HepG2 (cell line): Measurements from ENCODE around the gene L2HGDH. TPM values are rescaled to one million over a fixed set of nuclear protein-coding genes. Genes with fewer than 3 reads are reported as not detected.

Source experiments
- ARNTL ChIP-seq: sonication (generic); formaldehyde crosslinking; IDR thresholded peaks from 2 replicates; pipeline ENCODE4 v1.4.0; 2020; ENCODE audit warnings: mild to moderate bottlenecking, missing genetic modification reagents
- GATAD1 ChIP-seq: IDR thresholded peaks from 2 replicates; pipeline ENCODE4 v1.6.1; 2016; ENCODE audit warnings: missing genetic modification reagents, missing compliant biosample characterization
- HINFP ChIP-seq: sonication (generic); formaldehyde crosslinking; IDR thresholded peaks from 2 replicates; pipeline ENCODE4 v1.4.0; 2020; ENCODE audit warnings: low read depth, mild to moderate bottlenecking, missing genetic modification reagents
- HOXD1 ChIP-seq: sonication (generic); formaldehyde crosslinking; IDR thresholded peaks from 2 replicates; pipeline ENCODE4 v1.5.0; 2020; ENCODE audit warnings: missing genetic modification reagents
- LCORL ChIP-seq, 2 experiments: fragments of 450-650 bp in 1 of 2; sonication (generic) in 1 of 2; formaldehyde crosslinking in 1 of 2; IDR thresholded peaks; 2 replicates each; pipeline versions ENCODE4 v1.5.0 to v1.6.1; 2017 to 2020; ENCODE audit warnings: antibody characterized with exemption in 1 of 2, missing genetic modification reagents in 1 of 2
- POGK ChIP-seq: sonication (generic); formaldehyde crosslinking; conservative IDR thresholded peaks from 2 replicates; pipeline ENCODE4 v1.8.0; 2022; ENCODE audit warnings: mild to moderate bottlenecking, moderate library complexity, missing genetic modification reagents
- PPARG ChIP-seq: conservative IDR thresholded peaks from 2 replicates; pipeline ENCODE4 v1.6.1; 2016; ENCODE audit warnings: missing biosample characterization, missing genetic modification reagents
- RCOR2 ChIP-seq: IDR thresholded peaks from 2 replicates; pipeline ENCODE4 v1.6.1; 2016; ENCODE audit warnings: missing biosample characterization, missing genetic modification reagents
- RFXAP ChIP-seq: sonication (generic); formaldehyde crosslinking; IDR thresholded peaks from 2 replicates; pipeline ENCODE4 v1.4.0; 2020; ENCODE audit warnings: missing genetic modification reagents, borderline replicate concordance
- SIN3B ChIP-seq: fragments of 150-350 bp; IDR thresholded peaks from 2 replicates; pipeline ENCODE4 v1.6.1; 2014; ENCODE audit warnings: low read length
- SKI ChIP-seq: fragments of 450-650 bp; IDR thresholded peaks from one replicate; pipeline ENCODE4 v1.6.1; 2018; ENCODE audit warnings: mild to moderate bottlenecking; ENCODE audit not compliant: partially characterized antibody
- SOX13 ChIP-seq, 3 experiments: fragments of 450-650 bp in 1 of 3; sonication (generic) in 1 of 3; formaldehyde crosslinking in 1 of 3; IDR thresholded peaks in 2 of 3; conservative IDR thresholded peaks in 1 of 3; 2 replicates each; pipeline versions ENCODE4 v1.5.0 to v1.6.1; 2016 to 2020; ENCODE audit warnings: antibody characterized with exemption in 1 of 3, mild to moderate bottlenecking in 1 of 3, missing compliant biosample characterization in 1 of 3, missing genetic modification reagents in 1 of 3, moderate library complexity in 1 of 3
- SSRP1 ChIP-seq: IDR thresholded peaks from 2 replicates; pipeline ENCODE4 v1.6.1; 2016; ENCODE audit warnings: control low read depth
- TBL1XR1 ChIP-seq: fragments of 150-350 bp; IDR thresholded peaks from 2 replicates; pipeline ENCODE4 v1.6.1; 2014; ENCODE audit warnings: borderline replicate concordance, low read length; ENCODE audit not compliant: partially characterized antibody
- TEAD3 ChIP-seq: optimal IDR thresholded peaks from 2 replicates; pipeline ENCODE3; 2016; ENCODE audit warnings: borderline replicate concordance
- ZFP36 ChIP-seq: fragments of 150-350 bp; IDR thresholded peaks from 2 replicates; pipeline ENCODE4 v1.6.1; 2018; ENCODE audit warnings: borderline replicate concordance, low read length, low read depth; ENCODE audit not compliant: partially characterized antibody
- ZNF232 ChIP-seq: sonication (generic); formaldehyde crosslinking; IDR thresholded peaks from 2 replicates; pipeline ENCODE4 v1.4.0; 2020; ENCODE audit warnings: missing genetic modification reagents, borderline replicate concordance
- ZNF292 ChIP-seq: sonication (generic); formaldehyde crosslinking; IDR thresholded peaks from 2 replicates; pipeline ENCODE4 v1.8.1; 2022; ENCODE audit warnings: mild to moderate bottlenecking, low read depth, missing genetic modification reagents, borderline replicate concordance
- ZNF446 ChIP-seq: sonication (generic); formaldehyde crosslinking; IDR thresholded peaks from 2 replicates; pipeline ENCODE4 v1.5.0; 2020; ENCODE audit warnings: mild to moderate bottlenecking, missing genetic modification reagents
- polyA plus RNA-seq, 8 experiments: library from polyadenylated mRNA; depleted of rRNA in 3 of 8; stranded (reverse) in 7 of 8; unstranded in 1 of 8; fragments of >200 nt; fragmentation: Illumina TruSeq in 4 of 8; extraction: Trizol in 4 of 8; gene quantifications; 2 replicates each; pipeline versions ENCODE4 v1.2.1 to v1.2.3, GENCODE V29; 2011 to 2016; ENCODE audit warnings: low read depth in 4 of 8, missing spikeins in 1 of 8, mixed read lengths in 1 of 8; ENCODE audit not compliant: insufficient read depth in 1 of 8
- total RNA-seq, 5 experiments: library from RNA; depleted of rRNA; stranded (reverse); fragments of >200 nt; fragmentation: Illumina TruSeq; extraction: Trizol; gene quantifications; 2 replicates each; pipeline ENCODE4 v1.2.3, GENCODE V29; 2016; ENCODE audit warnings: low read depth in 1 of 5
- TF ChIP-seq, protein P1 (sequence below): sonication (generic); formaldehyde crosslinking; IDR thresholded peaks from 2 replicates; pipeline ENCODE4 v1.9.0; 2022; ENCODE audit warnings: low read depth, missing genetic modification reagents
- TF ChIP-seq, protein P2 (sequence below): sonication (generic); formaldehyde crosslinking; IDR thresholded peaks from 2 replicates; pipeline ENCODE4 v1.4.0; 2020; ENCODE audit warnings: missing genetic modification reagents

Gene L2HGDH
- total and polyA plus RNA-seq, 2 of the 13 experiments (the other 11 are each of a cell fraction or from before 2014, with no cell fraction given), result 3.3 to 5.0 TPM

GRCh38 chr14:50303744-50304471 is 8.1 kb downstream of the L2HGDH start (continued):
- TF ChIP-seq SSRP1 (no peak), HOXD1 (CRISPR knock-in tag) (no peak), ZNF292 (CRISPR knock-in tag) (peak; percentile 60; the same call in 1 of the 2 replicates), SKI (peak; percentile 40), SOX13 (IDR thresholded peaks at IDR 0.05) (peak; percentile 59), SOX13 (CRISPR knock-in tag; conservative IDR thresholded peaks at IDR 0.05 in 1 of 2, IDR thresholded peaks at IDR 0.05 in 1 of 2) (peak in 1 of 2 experiments; percentile 72; a peak in 2 of 4 replicates), RFXAP (CRISPR knock-in tag) (peak; percentile 84), TBL1XR1 (peak; percentile 72), ARNTL (CRISPR knock-in tag) (peak; percentile 76), HINFP (no peak), POGK (peak; percentile 68; the same call in 1 of the 2 replicates), SIN3B (no peak), ZFP36 (no peak), RCOR2 (CRISPR knock-in tag) (peak; percentile 62; the same call in 1 of the 2 replicates), GATAD1 (CRISPR knock-in tag) (peak; percentile 49; the same call in 1 of the 2 replicates), PPARG (CRISPR knock-in tag) (0 out of 2 replicates have a peak, but pooled peaks have one; percentile 37), LCORL (IDR thresholded peaks at IDR 0.05) (peak; percentile 49; the same call in 1 of the 2 replicates), LCORL (CRISPR knock-in tag; IDR thresholded peaks at IDR 0.05) (peak; percentile 61; the same call in 1 of the 2 replicates), ZNF446 (no peak), TEAD3 (CRISPR knock-in tag) (peak; percentile 83), ZNF232 (CRISPR knock-in tag) (peak; percentile 74; the same call in 1 of the 2 replicates)
- TF ChIP-seq, protein P1, sequence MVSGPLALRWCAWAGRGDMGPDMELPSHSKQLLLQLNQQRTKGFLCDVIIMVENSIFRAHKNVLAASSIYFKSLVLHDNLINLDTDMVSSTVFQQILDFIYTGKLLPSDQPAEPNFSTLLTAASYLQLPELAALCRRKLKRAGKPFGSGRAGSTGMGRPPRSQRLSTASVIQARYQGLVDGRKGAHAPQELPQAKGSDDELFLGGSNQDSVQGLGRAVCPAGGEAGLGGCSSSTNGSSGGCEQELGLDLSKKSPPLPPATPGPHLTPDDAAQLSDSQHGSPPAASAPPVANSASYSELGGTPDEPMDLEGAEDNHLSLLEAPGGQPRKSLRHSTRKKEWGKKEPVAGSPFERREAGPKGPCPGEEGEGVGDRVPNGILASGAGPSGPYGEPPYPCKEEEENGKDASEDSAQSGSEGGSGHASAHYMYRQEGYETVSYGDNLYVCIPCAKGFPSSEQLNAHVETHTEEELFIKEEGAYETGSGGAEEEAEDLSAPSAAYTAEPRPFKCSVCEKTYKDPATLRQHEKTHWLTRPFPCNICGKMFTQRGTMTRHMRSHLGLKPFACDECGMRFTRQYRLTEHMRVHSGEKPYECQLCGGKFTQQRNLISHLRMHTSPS, result no peak
- TF ChIP-seq, protein P2, sequence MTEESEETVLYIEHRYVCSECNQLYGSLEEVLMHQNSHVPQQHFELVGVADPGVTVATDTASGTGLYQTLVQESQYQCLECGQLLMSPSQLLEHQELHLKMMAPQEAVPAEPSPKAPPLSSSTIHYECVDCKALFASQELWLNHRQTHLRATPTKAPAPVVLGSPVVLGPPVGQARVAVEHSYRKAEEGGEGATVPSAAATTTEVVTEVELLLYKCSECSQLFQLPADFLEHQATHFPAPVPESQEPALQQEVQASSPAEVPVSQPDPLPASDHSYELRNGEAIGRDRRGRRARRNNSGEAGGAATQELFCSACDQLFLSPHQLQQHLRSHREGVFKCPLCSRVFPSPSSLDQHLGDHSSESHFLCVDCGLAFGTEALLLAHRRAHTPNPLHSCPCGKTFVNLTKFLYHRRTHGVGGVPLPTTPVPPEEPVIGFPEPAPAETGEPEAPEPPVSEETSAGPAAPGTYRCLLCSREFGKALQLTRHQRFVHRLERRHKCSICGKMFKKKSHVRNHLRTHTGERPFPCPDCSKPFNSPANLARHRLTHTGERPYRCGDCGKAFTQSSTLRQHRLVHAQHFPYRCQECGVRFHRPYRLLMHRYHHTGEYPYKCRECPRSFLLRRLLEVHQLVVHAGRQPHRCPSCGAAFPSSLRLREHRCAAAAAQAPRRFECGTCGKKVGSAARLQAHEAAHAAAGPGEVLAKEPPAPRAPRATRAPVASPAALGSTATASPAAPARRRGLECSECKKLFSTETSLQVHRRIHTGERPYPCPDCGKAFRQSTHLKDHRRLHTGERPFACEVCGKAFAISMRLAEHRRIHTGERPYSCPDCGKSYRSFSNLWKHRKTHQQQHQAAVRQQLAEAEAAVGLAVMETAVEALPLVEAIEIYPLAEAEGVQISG (CRISPR knock-in tag), result peak; percentile 46; the same call in 1 of the 2 replicates
